ENCODE data around the gene CHAT.

CHAT gene

GRCh38 chr10:49612513-49613164, 1.2 kb upstream of the CHAT start:
- peak; percentile 90 for DNase-seq

DNA sequence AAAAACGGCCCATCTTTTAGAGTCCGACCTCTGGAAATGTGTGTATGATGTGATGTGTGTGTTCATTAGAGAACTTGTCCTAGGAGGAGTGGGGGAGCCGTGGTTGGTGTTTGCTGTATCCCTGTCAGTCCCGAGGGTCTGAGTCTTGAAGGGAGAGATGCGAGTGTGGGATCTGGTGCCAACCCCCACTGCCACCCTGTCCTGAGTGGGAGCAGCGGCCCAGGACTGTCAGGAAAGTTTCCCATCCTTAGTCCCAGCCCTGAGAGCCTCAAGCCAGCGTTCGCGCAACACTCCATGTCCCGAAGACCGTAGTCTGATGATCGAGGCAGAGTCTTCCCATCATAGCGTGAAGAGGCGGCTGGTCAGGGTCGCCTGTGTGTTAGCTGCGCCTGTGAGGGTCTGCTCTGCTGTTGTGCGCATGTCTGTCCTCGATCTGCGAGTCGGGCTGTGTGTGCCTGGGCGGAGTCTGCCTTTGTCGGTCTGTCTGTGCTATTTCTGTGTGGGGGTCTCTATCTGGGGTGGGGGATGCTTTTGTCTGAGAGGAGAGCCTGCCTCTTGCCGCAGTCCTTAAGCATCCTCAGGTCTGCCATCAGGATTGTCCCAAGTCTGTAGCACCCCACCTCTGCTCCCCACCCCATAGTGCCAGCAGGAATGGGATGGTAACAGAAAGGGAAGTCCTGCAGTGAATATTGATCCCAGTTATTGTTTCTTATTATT, 514 bp upstream of the CHAT start:
- DNase-seq = peak; percentile 35

- DNase-seq = peak; percentile 56
These were observed 683 bp downstream of the CHAT start for GRCh38 chr10:49614242-49615198.

DNA sequence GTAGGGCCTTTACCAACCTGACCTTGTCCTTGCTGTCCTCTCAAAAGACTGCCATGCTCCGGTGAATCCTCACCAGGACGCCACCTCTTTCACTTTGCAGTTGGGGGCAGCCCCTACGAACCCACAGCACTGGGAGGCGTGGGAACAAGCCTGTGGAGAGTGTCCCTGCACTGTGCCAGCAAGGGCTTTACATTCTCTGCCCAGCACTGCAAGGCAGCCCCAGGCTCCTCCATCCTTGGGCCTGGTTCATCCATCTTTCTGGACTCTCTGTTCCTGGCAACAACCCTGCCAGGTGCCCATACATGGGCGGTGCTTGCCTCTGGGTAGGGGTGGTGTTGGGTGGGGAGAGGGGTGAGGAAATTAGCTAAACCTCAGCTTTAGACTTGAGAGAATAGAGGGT, 1.4 kb downstream of the CHAT start:
- no peak for DNase-seq

GRCh38 chr10:49615721-49616120, 1.9 kb downstream of the CHAT start:
- no peak for DNase-seq

GRCh38 chr10:49616421-49617101, 2.7 kb downstream of the CHAT start:
- peak; percentile 59 for DNase-seq

GRCh38 chr10:49617121-49618020, 3.5 kb downstream of the CHAT start:
- no peak for DNase-seq

DNA sequence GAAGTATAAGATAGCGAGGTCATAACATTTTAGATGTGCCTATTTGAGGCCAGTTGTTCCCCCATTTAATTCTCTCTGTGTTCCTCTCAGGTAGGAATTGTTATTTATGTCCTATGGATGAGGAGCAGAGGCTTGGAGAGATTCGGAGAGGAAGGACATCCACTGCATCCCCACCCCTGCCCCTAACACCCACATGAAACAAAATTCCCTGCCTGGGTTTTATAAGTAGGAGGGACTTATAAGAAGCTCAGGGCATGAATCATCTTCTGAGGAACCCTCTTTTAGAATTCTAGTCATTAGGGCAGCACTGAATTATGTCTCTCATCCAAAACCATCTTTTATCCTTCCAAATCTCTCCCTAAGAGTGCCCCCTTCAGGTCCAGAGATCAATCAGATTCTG, 5.0 kb downstream of the CHAT start:
- no peak for DNase-seq

DNA sequence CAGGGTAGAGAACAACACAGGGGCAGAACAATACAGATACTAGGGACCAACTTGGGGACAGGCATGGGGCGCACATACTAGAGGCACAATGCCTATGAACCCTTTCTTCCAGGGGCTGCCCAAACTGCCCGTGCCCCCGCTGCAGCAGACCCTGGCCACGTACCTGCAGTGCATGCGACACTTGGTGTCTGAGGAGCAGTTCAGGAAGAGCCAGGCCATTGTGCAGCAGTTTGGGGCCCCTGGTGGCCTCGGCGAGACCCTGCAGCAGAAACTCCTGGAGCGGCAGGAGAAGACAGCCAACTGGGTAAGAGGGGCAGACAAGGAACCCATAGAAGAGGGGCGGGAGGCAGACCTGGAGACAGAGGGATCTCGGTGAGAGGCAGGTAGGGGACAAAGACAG, 5.8 kb downstream of the CHAT start:
- peak; percentile 8 for DNase-seq

- DNase-seq = no peak
These were observed 6.5 kb downstream of the CHAT start for GRCh38 chr10:49620286-49620810.

- DNase-seq = peak; percentile 89
These were observed 7.1 kb downstream of the CHAT start for GRCh38 chr10:49620841-49621378.

DNA sequence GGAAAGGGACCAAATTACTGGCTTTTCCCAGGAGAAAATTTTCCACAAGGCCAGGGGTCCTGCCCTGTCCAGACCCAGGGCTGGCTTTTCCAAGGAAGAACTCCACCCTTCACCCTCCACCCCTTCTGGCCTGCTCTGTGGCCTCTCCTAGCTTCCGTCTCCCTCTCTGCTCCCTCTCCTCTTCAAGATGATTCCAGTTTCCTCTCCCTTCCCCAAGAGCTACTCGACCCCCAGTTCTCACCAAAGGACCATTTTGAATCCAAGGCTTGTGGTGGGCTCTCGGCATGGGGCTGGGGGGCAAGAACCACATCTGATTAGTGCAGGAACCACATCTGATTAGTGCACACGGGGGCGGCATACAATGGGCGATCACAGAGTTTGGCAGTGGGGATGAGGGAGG, 7.7 kb downstream of the CHAT start:
- peak; percentile 46 for DNase-seq

GRCh38 chr10:49622426-49623425, 8.9 kb downstream of the CHAT start:
- DNase-seq = peak; percentile 16

GRCh38 chr10:49624629-49625028, 10.8 kb downstream of the CHAT start:
- DNase-seq = no peak

- no peak for DNase-seq
These were observed 11.6 kb downstream of the CHAT start for GRCh38 chr10:49625411-49625810.

GRCh38 chr10:49627038-49627437, 13.2 kb downstream of the CHAT start:
- no peak for DNase-seq

GRCh38 chr10:49627644-49628247, 13.9 kb downstream of the CHAT start:
- no peak for DNase-seq

DNA sequence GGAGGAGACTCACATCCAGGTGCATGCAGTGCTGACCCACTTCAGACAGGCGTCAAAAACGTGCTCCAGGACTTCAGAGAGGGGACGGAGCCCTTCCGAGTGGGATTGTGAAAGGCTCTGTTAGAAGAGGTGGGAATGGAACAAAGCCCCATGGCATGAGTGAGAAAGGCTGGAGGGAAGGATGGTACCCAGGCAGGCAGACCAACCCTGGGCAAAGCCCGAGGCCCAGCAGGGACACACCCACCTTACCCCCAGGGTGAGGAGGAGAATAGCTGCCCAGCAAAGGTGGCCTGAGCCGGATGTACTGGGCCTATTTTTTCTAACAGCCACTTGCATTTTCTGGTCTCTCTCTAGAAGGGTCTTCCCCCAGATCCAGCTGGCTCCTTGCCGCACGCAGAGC, 14.8 kb downstream of the CHAT start:
- DNase-seq = no peak

DNA sequence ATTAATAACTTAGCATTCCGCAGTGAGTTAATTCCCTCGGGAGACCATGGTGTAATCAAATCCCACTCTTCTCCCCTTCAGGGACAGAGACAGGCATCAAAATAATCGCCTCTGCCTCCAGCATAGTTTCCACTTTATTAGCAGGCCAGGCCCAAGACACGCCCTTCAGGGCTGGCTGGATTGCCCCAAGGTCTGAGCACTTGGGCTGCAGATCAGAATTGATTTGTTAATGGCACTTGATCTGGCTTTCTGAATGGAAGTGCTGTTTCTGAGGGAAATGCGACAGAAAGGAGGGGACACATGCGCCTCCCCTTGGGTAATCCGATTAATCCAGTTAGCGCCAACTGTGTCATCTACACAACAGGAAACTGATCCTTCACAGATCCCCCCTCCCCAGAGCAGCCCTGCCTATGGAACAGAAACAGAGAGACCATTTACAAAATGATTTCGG, 15.6 kb downstream of the CHAT start:
- peak; percentile 97 for DNase-seq

Measured in NCI-H82 (cell line).